ENCODE results near the gene GNG3.

Gene GNG3

GRCh38 chr11:62757846-62758788 lies 50.6 kb downstream of the GNG3 start:
- DNase-seq (ENCODE audit: low spot score), result no peak

All from Ammon's horn (tissue), 1 donor.